K562 (cell line): Measurements from ENCODE around the gene NABP1. TPM values are rescaled to one million over a fixed set of nuclear protein-coding genes. Genes with fewer than 3 reads are reported as not detected.

Experiments used
- ATAC-seq: fragments of 200-7000 bp; cut with Tn5 transposase; 3 replicates; pipeline ENCODE4 v1.9.1; 2020; ENCODE audit warnings: moderate library complexity
- BruUV-seq: library from RNA; stranded (reverse); fragments of 400-500 nt; replicated peaks from 2 replicates; lab custom pipeline; 2021; lab: Mats Ljungman, UMichigan
- CTCF ChIA-PET: fragments of 300-600 bp; formaldehyde crosslinking; extraction: SDS; loops from one replicate; lab custom pipeline; 2021; ENCODE audit warnings: low intra/inter-chr PET ratio; lab: Yijun Ruan, JAX
- POLR2A ChIA-PET: fragments of 300-600, 350-650 bp; sonication (Branson Sonifier 250); formaldehyde crosslinking; extraction: SDS; loops from one replicate; lab custom pipeline; 2021; ENCODE audit warnings: antibody characterized with exemption, inconsistent platforms; lab: Yijun Ruan, JAX
- DNase-seq, 4 experiments: peaks; one replicate each; pipeline versions ENCODE4 v3.0.0 to v3.0.0-alpha.2; 2011 to 2018; ENCODE audit warnings: low spot score in 3 of 4, mixed read lengths in 3 of 4; ENCODE audit errors: extremely low read depth in 1 of 4
- FAIRE-seq: peaks from 2 replicates; lab custom pipeline; 2011; peaks lifted over from hg19 to GRCh38; lab: Jason Lieb, UNC
- H2AFZ ChIP-seq: 2 replicates; pipeline ENCODE4 v1.6.0; 2011; ENCODE audit warnings: low read depth, low read length, control low read depth, inconsistent platforms
- H3K27ac ChIP-seq: fragments of 200-600 bp; 3 replicates; pipeline ENCODE4 v1.8.0; 2011; ENCODE audit warnings: low read depth, mild to moderate bottlenecking, control low read depth, inconsistent platforms, low read length, moderate library complexity, mixed read lengths; ENCODE audit errors: extremely low read depth
- H3K27me3 ChIP-seq, 2 experiments: fragments of 300-600 bp in 1 of 2; 2 replicates in 1 of 2; 3 replicates in 1 of 2; pipeline versions ENCODE4 v1.6.0 to v1.8.0; 2011; ENCODE audit warnings: inconsistent platforms in 2 of 2, low read length in 2 of 2, mild to moderate bottlenecking in 1 of 2, mixed read lengths in 1 of 2, moderate library complexity in 1 of 2; ENCODE audit not compliant: control insufficient read depth in 2 of 2, insufficient read depth in 2 of 2
- H3K36me3 ChIP-seq: fragments of 300-600 bp; 3 replicates; pipeline ENCODE4 v1.8.0; 2011; ENCODE audit warnings: mild to moderate bottlenecking, low read length, inconsistent platforms; ENCODE audit not compliant: control insufficient read depth, insufficient read depth
- H3K4me1 ChIP-seq, 2 experiments: fragments of 200-600 bp in 1 of 2; replicated peaks in 1 of 2; 2 replicates in 1 of 2; 3 replicates in 1 of 2; pipeline versions ENCODE4 v1.5.1 to v1.8.0; 2011; ENCODE audit warnings: inconsistent platforms in 2 of 2, low read length in 2 of 2, mild to moderate bottlenecking in 1 of 2, mixed read lengths in 1 of 2, moderate library complexity in 1 of 2; ENCODE audit not compliant: control insufficient read depth in 2 of 2, insufficient read depth in 2 of 2
- H3K4me2 ChIP-seq: 2 replicates; pipeline ENCODE4 v1.6.1; 2011; ENCODE audit warnings: low read length, control low read depth, inconsistent platforms, mixed read lengths; ENCODE audit not compliant: insufficient read depth
- H3K4me3 ChIP-seq: fragments of 200-600 bp; sonication (generic), shearing (Covaris generic); 2 replicates; pipeline ENCODE4 v1.5.1; 2016; ENCODE audit warnings: control low read depth, inconsistent platforms
- H3K79me2 ChIP-seq: fragments of 200-600 bp; 3 replicates; pipeline ENCODE4 v1.8.0; 2011; ENCODE audit warnings: low read length, inconsistent platforms; ENCODE audit not compliant: control insufficient read depth, insufficient read depth
- H3K9ac ChIP-seq, 2 experiments: 2 replicates each; pipeline versions ENCODE4 v1.6.0 to v1.6.1; 2011; ENCODE audit warnings: low read depth in 2 of 2, low read length in 2 of 2, control low read depth in 1 of 2, inconsistent platforms in 1 of 2, mild to moderate bottlenecking in 1 of 2, mixed read lengths in 1 of 2; ENCODE audit not compliant: insufficient read depth in 1 of 2
- H3K9me1 ChIP-seq: one replicate; pipeline ENCODE4 v1.6.0; 2011; ENCODE audit warnings: inconsistent platforms, mild to moderate bottlenecking, low read length, moderate library complexity; ENCODE audit not compliant: control insufficient read depth, insufficient read depth
- H3K9me3 ChIP-seq: replicated peaks from 2 replicates; pipeline ENCODE4 v1.5.1; 2011; ENCODE audit warnings: low read depth, low read length, inconsistent platforms; ENCODE audit not compliant: control insufficient read depth, insufficient read depth
- H4K20me1 ChIP-seq: replicated peaks from 2 replicates; pipeline ENCODE4 v1.6.1; 2011; ENCODE audit warnings: low read length, inconsistent platforms, mixed read lengths; ENCODE audit not compliant: control insufficient read depth, insufficient read depth
- ATF6 ChIP-seq: sonication (generic); formaldehyde crosslinking; IDR thresholded peaks from 2 replicates; pipeline ENCODE4 v1.4.0; 2020; ENCODE audit warnings: mild to moderate bottlenecking, missing genetic modification reagents
- BDP1 ChIP-seq: IDR thresholded peaks from 3 replicates; pipeline ENCODE4 v1.6.1; 2011; ENCODE audit not compliant: insufficient read length, insufficient read depth
- DNMT1 ChIP-seq: fragments of 450-650 bp; IDR thresholded peaks from 2 replicates; pipeline ENCODE4 v1.6.1; 2016; ENCODE audit warnings: antibody characterized with exemption, mild to moderate bottlenecking
- HDGF ChIP-seq: fragments of 450-650 bp; IDR thresholded peaks from 2 replicates; pipeline ENCODE4 v1.6.1; 2016
- HNRNPK ChIP-seq: fragments of 200-400 bp; formaldehyde crosslinking; IDR thresholded peaks from one replicate; pipeline ENCODE4 v1.6.1; 2018; ENCODE audit warnings: mild to moderate bottlenecking, low read depth, low read length; ENCODE audit not compliant: poor library complexity, severe bottlenecking
- OTX1 ChIP-seq: fragments of 450-650 bp; formaldehyde crosslinking; IDR thresholded peaks from 2 replicates; pipeline ENCODE4 v1.4.0; 2022; ENCODE audit warnings: mild to moderate bottlenecking
- SRSF9 ChIP-seq: fragments of 200-400 bp; formaldehyde crosslinking; IDR thresholded peaks from 2 replicates; pipeline ENCODE4 v1.6.1; 2017; ENCODE audit warnings: low read depth, low read length, borderline replicate concordance
- USF1 ChIP-seq: sonication (generic); formaldehyde crosslinking; IDR thresholded peaks from 2 replicates; pipeline ENCODE4 v1.9.0; 2022; ENCODE audit warnings: mild to moderate bottlenecking, missing genetic modification reagents
- ZNF511 ChIP-seq: sonication (generic); formaldehyde crosslinking; IDR thresholded peaks from 2 replicates; pipeline ENCODE4 v1.8.0; 2022; ENCODE audit warnings: mild to moderate bottlenecking, missing genetic modification reagents
- ZNF655 ChIP-seq: fragments of 250-450 bp; sonication (Bioruptor Pico); IDR thresholded peaks from 2 replicates; pipeline ENCODE4 v1.5.0; 2021
- ZNF740 ChIP-seq, 3 experiments: fragments of 200-800 bp in 1 of 3; sonication (Bioruptor generic) in 1 of 3; sonication (generic) in 1 of 3; formaldehyde crosslinking in 1 of 3; IDR thresholded peaks; 2 replicates each; pipeline versions ENCODE4 v1.6.1 to v1.8.0; 2016 to 2022; ENCODE audit warnings: mild to moderate bottlenecking in 2 of 3, missing compliant biosample characterization in 2 of 3, missing genetic modification characterization in 2 of 3, missing genetic modification reagents in 1 of 3
- WGBS: fragments of 100-300 bp; shearing (Covaris generic); methylation state at CpG from one replicate; pipeline ENCODE4 v1.1.6; 2016; ENCODE audit warnings: low coverage, mixed read lengths; ENCODE audit not compliant: insufficient coverage; ENCODE audit errors: missing lambda C conversion rate; 5-methylcytosine and 5-hydroxymethylcytosine counted together
- in situ Hi-C: fragments of 300-500 bp; cut with MboI; formaldehyde crosslinking; loops from 4 replicates; pipeline ENCODE4 v1.15.0; 2018; ENCODE audit warnings: inconsistent platforms, mixed read lengths
- intact Hi-C: fragments of 100-400 bp; cut with micrococcal nuclease; formaldehyde crosslinking; loops from 2 replicates; pipeline ENCODE4 v1.14.2; 2022
- polyA plus RNA-seq, 8 experiments: library from polyadenylated mRNA; depleted of rRNA in 4 of 8; stranded (reverse) in 5 of 8; unstranded in 3 of 8; fragments of >200 nt; fragmentation: Nextera tagmentation in 2 of 8; fragmentation: Illumina TruSeq in 1 of 8; extraction: Ambion mirVana in 2 of 8; extraction: Trizol in 1 of 8; gene quantifications; 2 replicates each; pipeline versions ENCODE4 v1.2.1 to v1.2.3, GENCODE V29; 2011 to 2014; ENCODE audit warnings: inconsistent platforms in 1 of 8, missing spikeins in 1 of 8
- total RNA-seq, 7 experiments: library from RNA; depleted of rRNA in 6 of 7; stranded (reverse); fragments of >200 nt in 6 of 7; fragmentation: Illumina TruSeq in 2 of 7; extraction: Trizol in 2 of 7; gene quantifications; 2 replicates each; pipeline versions ENCODE4 v1.2.1 to v1.2.3, GENCODE V29; 2011 to 2021; ENCODE audit warnings: low replicate concordance in 1 of 7

NABP1 gene
- total and polyA plus RNA-seq, 9 of the 15 experiments (the other 6 are each of a cell fraction or from before 2014, with no cell fraction given), result 12.8 to 44.0 (median 20.2) TPM

GRCh38 chr2:191711621-191712020 lies 33.7 kb downstream of the NABP1 start:
- Histone ChIP-seq H3K4me1 (peaks cover 0 to 2% of the 10 kb centered on the region in 2 experiments; a peak in 2 of 5 replicates), H3K9ac (no peak overlapping the region), H3K9me3 (no peaks in the 10 kb centered on the region), H3K27me3 (no peaks in the 10 kb centered on the region), H3K4me3 (no peak overlapping the region), H3K4me2 (no peak overlapping the region), H3K9me1 (no peaks in the 10 kb centered on the region), H3K36me3 (no peaks in the 10 kb centered on the region), H2AFZ (0 out of 2 replicates have a peak overlapping the region, but pooled peaks have one; percentile 40)
- DNase-seq, result no peak
- POLR2A ChIA-PET, result interaction anchor here (0.6 to 1.8 kb wide), 3 partner anchors 10 to 1231 kb away, joined by 3 to 6 read pairs (median 5); no protein-coding TSS in a partner anchor
- no TSS peak for BruUV-seq
- in situ Hi-C loops, result no loop called here
- TF ChIP-seq ZNF511 (no peak), USF1 (CRISPR knock-in tag) (no peak), SRSF9 (no peak), HDGF (no peak), DNMT1 (no peak), HNRNPK (no peak), ZNF740 (CRISPR knock-in tag; IDR thresholded peaks at IDR 0.05) (no peak), ZNF740 (tag; IDR thresholded peaks at IDR 0.05) (no peak), BDP1 (no peak), ZNF655 (CRISPR knock-in tag) (no peak), OTX1 (CRISPR knock-in tag) (no peak), ATF6 (no peak)
- TF ChIP-seq, all 486 proteins: peak for 0
- Histone ChIP-seq H3K27ac (no peak overlapping the region), H4K20me1 (no peaks in the 10 kb centered on the region), H3K79me2 (no peaks in the 10 kb centered on the region)
- ATAC-seq (peak; percentile 60), FAIRE-seq (no peak)
- intact Hi-C loops, result no loop called here
- WGBS, result 38% methylated on average over 2 of the region's 2 CpGs
- CTCF ChIA-PET, result no interaction called here
